DOHH2 (cell line): Measurements from ENCODE around the gene ELP4.
"Not testable (repeated sequence)": the region's sequence is repeated elsewhere in the genome, so short reads cannot be mapped to it uniquely, and the experiment has no call there.

Source experiments
- H3F3A ChIP-seq: fragments of 200-600 bp; sonication (generic), shearing (Covaris generic); 2 replicates; pipeline ENCODE4 v1.6.0; 2016; ENCODE audit warnings: antibody characterized with exemption, mild to moderate bottlenecking; ENCODE audit not compliant: control insufficient read depth, insufficient read depth
- H3K27ac ChIP-seq: fragments of 200-600 bp; sonication (generic); 2 replicates; pipeline ENCODE4 v1.5.1; 2014; ENCODE audit warnings: low read depth, mild to moderate bottlenecking, low read length, moderate library complexity
- H3K27me3 ChIP-seq: fragments of 200-600 bp; sonication (generic); 2 replicates; pipeline ENCODE4 v1.6.1; 2014; ENCODE audit warnings: mild to moderate bottlenecking, low read length, mixed read lengths; ENCODE audit not compliant: control insufficient read depth
- H3K36me3 ChIP-seq: fragments of 200-600 bp; sonication (generic); 2 replicates; pipeline ENCODE4 v1.6.1; 2014; ENCODE audit warnings: mild to moderate bottlenecking, low read length, moderate library complexity, mixed read lengths; ENCODE audit not compliant: control insufficient read depth
- H3K4me1 ChIP-seq: fragments of 200-600 bp; sonication (generic); 2 replicates; pipeline ENCODE4 v1.6.1; 2014; ENCODE audit warnings: mild to moderate bottlenecking, low read length, mixed read lengths; ENCODE audit not compliant: control insufficient read depth
- H3K4me2 ChIP-seq: fragments of 200-600 bp; sonication (generic); 2 replicates; pipeline ENCODE4 v1.6.0; 2014; ENCODE audit warnings: mild to moderate bottlenecking, low read length, moderate library complexity
- H3K4me3 ChIP-seq: fragments of 200-600 bp; sonication (generic); 2 replicates; pipeline ENCODE4 v1.5.1; 2014; ENCODE audit warnings: mild to moderate bottlenecking, low read length, mixed read lengths
- H3K79me2 ChIP-seq: fragments of 200-600 bp; sonication (generic); 2 replicates; pipeline ENCODE4 v1.6.1; 2014; ENCODE audit warnings: mild to moderate bottlenecking, low read length, mixed read lengths; ENCODE audit not compliant: control insufficient read depth
- H3K9me2 ChIP-seq: fragments of 200-600 bp; sonication (generic); replicated peaks from 2 replicates; pipeline ENCODE4 v1.6.1; 2014; ENCODE audit warnings: mild to moderate bottlenecking, low read length, mixed read lengths; ENCODE audit not compliant: control insufficient read depth
- H3K9me3 ChIP-seq: fragments of 200-600 bp; sonication (generic); 2 replicates; pipeline ENCODE4 v1.6.1; 2014; ENCODE audit warnings: antibody characterized with exemption, low read length, mixed read lengths; ENCODE audit not compliant: control insufficient read depth, insufficient read depth
- H4K20me1 ChIP-seq: fragments of 200-600 bp; sonication (generic); 2 replicates; pipeline ENCODE4 v1.6.0; 2014; ENCODE audit warnings: low read depth, mild to moderate bottlenecking, antibody characterized with exemption, low read length, moderate library complexity; ENCODE audit not compliant: control insufficient read depth, insufficient read depth
- EZH2phosphoT487 ChIP-seq: fragments of 200-600 bp; sonication (generic); IDR thresholded peaks from 2 replicates; pipeline ENCODE4 v1.6.1; 2017; ENCODE audit warnings: borderline replicate concordance, mild to moderate bottlenecking, antibody characterized with exemption, low read length, moderate library complexity, mixed read lengths
- TF ChIP-seq, protein P1 (sequence below): fragments of 200-600 bp; sonication (generic); IDR thresholded peaks from one replicate; pipeline ENCODE4 v1.5.1; 2014; ENCODE audit warnings: antibody characterized with exemption, mild to moderate bottlenecking, low read depth, low read length; ENCODE audit not compliant: poor library complexity, severe bottlenecking

ELP4 gene

DNA sequence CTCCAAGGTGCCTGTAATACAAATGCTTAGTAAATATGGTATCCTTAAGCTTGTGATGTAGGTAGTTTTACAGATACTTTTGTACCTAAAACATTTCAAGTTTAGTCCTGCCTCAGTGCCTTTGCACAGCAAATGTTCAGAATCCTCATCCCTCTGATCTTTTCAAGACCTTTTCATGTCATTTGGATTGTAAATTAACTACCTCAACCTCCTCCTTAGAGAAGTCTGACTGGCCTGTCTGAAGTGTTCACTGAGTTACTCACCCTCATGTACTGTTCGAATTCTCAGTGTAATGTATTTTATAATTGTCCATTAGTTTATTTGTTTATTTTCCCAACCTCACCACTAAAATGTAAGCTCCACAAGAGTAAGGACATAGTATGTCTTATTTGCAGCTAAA is 147.5 kb downstream of the ELP4 start:
- Histone ChIP-seq H3K36me3 (no peaks in the 10 kb centered on the region), H3K4me3 (no peak overlapping the region), H3K27ac (no peak overlapping the region), H3K9me3 (no peaks in the 10 kb centered on the region), H3F3A (no peaks in the 10 kb centered on the region), H3K9me2 (no peaks in the 10 kb centered on the region), H3K4me1 (no peaks in the 10 kb centered on the region), H3K27me3 (no peaks in the 10 kb centered on the region), H3K79me2 (no peaks in the 10 kb centered on the region), H3K4me2 (no peak overlapping the region), H4K20me1 (no peaks in the 10 kb centered on the region)
- TF ChIP-seq, protein P1, sequence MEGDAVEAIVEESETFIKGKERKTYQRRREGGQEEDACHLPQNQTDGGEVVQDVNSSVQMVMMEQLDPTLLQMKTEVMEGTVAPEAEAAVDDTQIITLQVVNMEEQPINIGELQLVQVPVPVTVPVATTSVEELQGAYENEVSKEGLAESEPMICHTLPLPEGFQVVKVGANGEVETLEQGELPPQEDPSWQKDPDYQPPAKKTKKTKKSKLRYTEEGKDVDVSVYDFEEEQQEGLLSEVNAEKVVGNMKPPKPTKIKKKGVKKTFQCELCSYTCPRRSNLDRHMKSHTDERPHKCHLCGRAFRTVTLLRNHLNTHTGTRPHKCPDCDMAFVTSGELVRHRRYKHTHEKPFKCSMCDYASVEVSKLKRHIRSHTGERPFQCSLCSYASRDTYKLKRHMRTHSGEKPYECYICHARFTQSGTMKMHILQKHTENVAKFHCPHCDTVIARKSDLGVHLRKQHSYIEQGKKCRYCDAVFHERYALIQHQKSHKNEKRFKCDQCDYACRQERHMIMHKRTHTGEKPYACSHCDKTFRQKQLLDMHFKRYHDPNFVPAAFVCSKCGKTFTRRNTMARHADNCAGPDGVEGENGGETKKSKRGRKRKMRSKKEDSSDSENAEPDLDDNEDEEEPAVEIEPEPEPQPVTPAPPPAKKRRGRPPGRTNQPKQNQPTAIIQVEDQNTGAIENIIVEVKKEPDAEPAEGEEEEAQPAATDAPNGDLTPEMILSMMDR = no peak
- no peak for TF ChIP-seq EZH2phosphoT487

DNA sequence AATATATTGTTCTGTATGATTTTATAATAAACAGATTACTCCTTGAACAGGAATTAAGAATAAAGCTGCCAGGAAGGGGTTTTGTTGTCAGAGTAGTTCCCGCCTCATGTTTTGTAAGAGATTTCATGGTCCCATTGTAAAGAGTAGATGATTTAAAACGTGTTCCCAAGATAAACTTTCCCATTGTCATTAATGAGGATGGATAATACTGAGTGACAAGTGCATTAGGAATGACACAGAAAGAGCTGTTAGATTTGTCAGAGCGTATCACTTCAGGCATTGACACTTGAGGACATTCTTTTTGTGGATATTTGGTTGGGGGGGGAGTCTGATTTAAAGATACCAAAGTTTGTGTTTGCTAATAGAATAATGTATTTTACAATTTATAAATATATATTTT is 154.6 kb downstream of the ELP4 start:
- H4K20me1 ChIP-seq = no peaks in the 10 kb centered on the region

DNA sequence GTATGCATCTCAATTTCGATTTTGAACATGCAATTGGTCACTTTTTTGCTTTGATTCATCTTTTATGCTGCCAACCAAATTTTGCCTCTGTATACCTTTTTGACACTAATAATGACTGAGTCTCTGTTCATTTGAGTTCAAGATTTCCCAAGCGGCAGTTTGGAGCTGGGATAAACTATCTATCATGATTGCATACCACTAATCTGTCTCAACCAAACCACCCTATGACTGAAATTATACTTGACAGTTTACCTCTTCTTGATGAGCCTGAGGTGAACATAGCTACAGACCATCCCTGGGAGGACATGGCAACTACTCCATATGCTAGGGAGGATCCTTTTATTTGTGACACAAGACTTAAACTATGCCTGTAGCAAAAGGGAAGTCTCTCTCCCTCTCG is 155.4 kb downstream of the ELP4 start:
- H3K9me3 ChIP-seq = no peaks in the 10 kb centered on the region
- no peaks in the 10 kb centered on the region for H3F3A ChIP-seq
- H3K27ac ChIP-seq = no peak overlapping the region
- H3K9me2 ChIP-seq = no peaks in the 10 kb centered on the region
- H3K27me3 ChIP-seq = no peaks in the 10 kb centered on the region
- no peaks in the 10 kb centered on the region for H4K20me1 ChIP-seq
- no peaks in the 10 kb centered on the region for H3K4me1 ChIP-seq
- H3K4me3 ChIP-seq = no peak overlapping the region
- H3K4me2 ChIP-seq = no peak overlapping the region
- no peak for TF ChIP-seq EZH2phosphoT487
- TF ChIP-seq, protein P1 = no peak
- no peaks in the 10 kb centered on the region for H3K79me2 ChIP-seq
- no peaks in the 10 kb centered on the region for H3K36me3 ChIP-seq

More for the DNA sequence above, 154.6 kb downstream of the ELP4 start:
- Histone ChIP-seq H3K4me3 (no peak overlapping the region), H3K27ac (no peak overlapping the region), H3K79me2 (no peaks in the 10 kb centered on the region), H3K4me1 (no peaks in the 10 kb centered on the region), H3K9me3 (no peaks in the 10 kb centered on the region), H3K27me3 (no peaks in the 10 kb centered on the region), H3K4me2 (no peak overlapping the region), H3K9me2 (no peaks in the 10 kb centered on the region), H3K36me3 (no peaks in the 10 kb centered on the region), H3F3A (no peaks in the 10 kb centered on the region)
- TF ChIP-seq, protein P1 = no peak
- TF ChIP-seq EZH2phosphoT487 = no peak

DNA sequence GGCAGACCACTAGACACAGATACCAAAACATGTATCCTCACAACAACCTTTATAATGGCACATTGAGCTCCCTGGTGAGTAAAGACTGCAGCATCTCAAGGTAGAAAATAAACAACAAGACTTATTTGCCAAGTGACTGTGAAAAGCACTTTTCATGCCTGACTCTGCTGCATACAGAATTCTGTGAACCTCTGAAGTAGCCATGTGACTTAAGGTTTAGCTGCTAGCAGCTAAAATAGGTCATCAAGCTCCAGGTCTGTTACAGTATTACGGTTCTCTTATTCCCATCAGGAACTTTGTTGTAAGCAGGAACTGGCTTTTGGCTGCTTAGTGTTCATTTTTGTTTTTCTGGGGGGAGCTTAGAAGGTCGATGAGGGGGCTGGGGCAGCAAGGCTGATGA is 162.1 kb downstream of the ELP4 start:
- H3K4me3 ChIP-seq = no peak overlapping the region
- no peak overlapping the region for H3K27ac ChIP-seq

DNA sequence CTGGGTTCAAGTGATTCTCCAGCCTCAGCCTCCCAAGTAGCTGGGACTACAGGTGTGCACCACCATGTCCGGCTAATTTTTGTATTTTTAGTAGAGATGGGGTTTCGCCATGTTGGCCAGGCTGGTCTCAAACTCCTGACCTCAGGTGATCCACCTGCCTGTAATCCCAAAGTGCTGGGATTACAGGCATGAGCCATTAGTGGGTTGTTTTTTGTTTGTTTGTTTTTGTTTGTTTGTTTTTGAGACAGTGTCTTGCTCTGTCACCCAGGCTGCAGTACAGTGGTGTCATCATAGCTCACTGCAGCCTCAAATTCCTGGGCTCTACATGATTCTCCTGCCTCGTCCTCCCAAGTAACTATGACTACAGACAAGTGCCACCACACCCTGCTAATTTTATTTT is 163.5 kb downstream of the ELP4 start:
- not testable (repeated sequence) for H3K4me2 ChIP-seq, H3K36me3 ChIP-seq, H3K9me2 ChIP-seq, H3K79me2 ChIP-seq, H3K27ac ChIP-seq, H3K9me3 ChIP-seq, H3K4me1 ChIP-seq, H3F3A ChIP-seq, H3K27me3 ChIP-seq, H4K20me1 ChIP-seq, H3K4me3 ChIP-seq

More for the DNA sequence above, 162.1 kb downstream of the ELP4 start:
- no peaks in the 10 kb centered on the region for H3K9me3 ChIP-seq
- H3K27me3 ChIP-seq = no peaks in the 10 kb centered on the region
- no peaks in the 10 kb centered on the region for H3K79me2 ChIP-seq
- no peaks in the 10 kb centered on the region for H3K9me2 ChIP-seq
- no peaks in the 10 kb centered on the region for H4K20me1 ChIP-seq
- no peaks in the 10 kb centered on the region for H3F3A ChIP-seq
- TF ChIP-seq EZH2phosphoT487 = no peak
- TF ChIP-seq, protein P1 = no peak
- H3K4me2 ChIP-seq = no peak overlapping the region
- H3K36me3 ChIP-seq = no peaks in the 10 kb centered on the region
- H3K4me1 ChIP-seq = no peaks in the 10 kb centered on the region
